Measurements from ENCODE around the gene PRR30.

The PRR30 gene

GRCh38 chr2:27145682-27146081 lies 6.5 kb upstream of the PRR30 start:
- intact Hi-C loops (cut with DNase I; ENCODE audit: low total_unique reads): no loop called here
- no peak overlapping the region for H3K4me3 ChIP-seq

GRCh38 chr2:27143285-27143684 lies 4.1 kb upstream of the PRR30 start:
- no peaks in the 10 kb centered on the region for H3K36me3 ChIP-seq
- H3K9me3 ChIP-seq: no peaks in the 10 kb centered on the region
- H3K4me1 ChIP-seq: no peaks in the 10 kb centered on the region
- peaks cover 0 to 3% of the 10 kb centered on the region in 2 donors for H3K27me3 ChIP-seq
- no peak for DNase-seq
- H3K27ac ChIP-seq: no peak overlapping the region
- intact Hi-C loops (cut with DNase I; ENCODE audit: low total_unique reads): no loop called here
- no peak overlapping the region for H3K4me3 ChIP-seq
- TF ChIP-seq CTCF (IDR thresholded peaks at IDR 0.05): no peak

More at GRCh38 chr2:27145682-27146081, 6.5 kb upstream of the PRR30 start:
- Histone ChIP-seq H3K27ac (no peak overlapping the region), H3K9me3 (no peaks in the 10 kb centered on the region), H3K27me3 (peaks cover 0 to 25% of the 10 kb centered on the region in 2 donors), H3K36me3 (no peaks in the 10 kb centered on the region), H3K4me1 (no peaks in the 10 kb centered on the region)
- no peak for DNase-seq
- no peak for TF ChIP-seq CTCF (IDR thresholded peaks at IDR 0.05)

DNA sequence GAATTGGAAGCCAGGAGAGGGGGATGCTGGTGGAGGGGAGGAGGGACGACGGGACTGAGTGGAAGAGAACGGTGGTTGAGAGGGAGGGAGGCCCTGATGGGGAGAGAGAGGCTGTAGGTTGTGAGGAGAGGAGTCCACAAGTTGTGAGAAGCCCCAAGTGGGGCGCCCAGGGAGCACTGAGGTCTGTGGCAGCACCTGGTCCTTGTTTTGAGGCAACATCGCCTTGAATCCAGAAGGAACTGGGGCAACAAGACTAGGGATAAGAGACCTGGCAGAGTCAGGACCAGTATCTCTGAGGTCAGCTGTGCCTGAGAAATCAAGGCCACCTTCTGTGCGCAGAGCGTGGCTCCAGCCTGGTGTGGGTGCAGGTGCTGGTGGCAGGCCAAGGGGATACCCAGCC lies 1.1 kb downstream of the PRR30 start:
- H3K27me3 ChIP-seq: no peaks in the 10 kb centered on the region
- H3K36me3 ChIP-seq: no peaks in the 10 kb centered on the region
- H3K4me1 ChIP-seq: peaks cover 0 to 12% (median 8%) of the 10 kb centered on the region in 4 donors
- intact Hi-C loops (cut with DNase I; ENCODE audit: low total_unique reads): loop anchor here (10.0 kb wide), 1 partner anchor 77 kb away; the partner anchor contains the start of genes ATRAID, CAD and SLC5A6
- no peak overlapping the region for H3K27ac ChIP-seq
- H3K9me3 ChIP-seq: no peaks in the 10 kb centered on the region
- TF ChIP-seq CTCF (IDR thresholded peaks at IDR 0.05): no peak
- no peak overlapping the region for H3K4me3 ChIP-seq
- DNase-seq: no peak

GRCh38 chr2:27137322-27137935 lies 1.8 kb downstream of the PRR30 start:
- TF ChIP-seq CTCF (IDR thresholded peaks at IDR 0.05): no peak
- Histone ChIP-seq H3K4me1 (peaks cover 0 to 19% (median 14%) of the 10 kb centered on the region in 4 donors), H3K4me3 (no peak overlapping the region), H3K27ac (no peak overlapping the region), H3K27me3 (no peaks in the 10 kb centered on the region), H3K9me3 (no peaks in the 10 kb centered on the region), H3K36me3 (peaks cover 0 to 5% (median 4%) of the 10 kb centered on the region in 3 donors)
- intact Hi-C loops (cut with DNase I; ENCODE audit: low total_unique reads): loop anchor here (10.0 kb wide), 1 partner anchor 77 kb away; the partner anchor contains the start of genes ATRAID, CAD and SLC5A6
- DNase-seq: no peak

- DNase-seq: no peak
- H3K27ac ChIP-seq: no peak overlapping the region
- H3K4me3 ChIP-seq: no peak overlapping the region
- TF ChIP-seq CTCF (IDR thresholded peaks at IDR 0.05): no peak
- no peaks in the 10 kb centered on the region for H3K9me3 ChIP-seq
- no peaks in the 10 kb centered on the region for H3K27me3 ChIP-seq
- H3K36me3 ChIP-seq: peaks cover 0 to 11% (median 10%) of the 10 kb centered on the region in 3 donors
- intact Hi-C loops (cut with DNase I; ENCODE audit: low total_unique reads): loop anchor here (10.0 kb wide), 1 partner anchor 78 kb away; the partner anchor contains the start of genes ATRAID, CAD and SLC5A6
- H3K4me1 ChIP-seq: peaks cover 0 to 21% (median 19%) of the 10 kb centered on the region in 4 donors
These were observed 2.5 kb downstream of the PRR30 start for GRCh38 chr2:27136751-27137150.

Measured in tibial artery (tissue), 4 donors.